GM12874 (cell line): Measurements from ENCODE around the gene GPR6.

Experiments
- CTCF ChIP-seq: IDR thresholded peaks from 2 replicates; pipeline ENCODE4 v1.5.1; 2011; ENCODE audit warnings: low read depth, mild to moderate bottlenecking, control low read depth, low read length, moderate library complexity; ENCODE audit not compliant: insufficient read depth

The GPR6 gene

GRCh38 chr6:110002676-110003075 is 24.6 kb downstream of the GPR6 start:
- no peak for TF ChIP-seq CTCF

GRCh38 chr6:110013386-110013785 is 35.3 kb downstream of the GPR6 start:
- TF ChIP-seq CTCF: no peak

GRCh38 chr6:110015206-110015605 is 37.1 kb downstream of the GPR6 start:
- TF ChIP-seq CTCF: no peak

- no peak for TF ChIP-seq CTCF
Observed at GRCh38 chr6:110017306-110017705, 39.2 kb downstream of the GPR6 start.

- no peak for TF ChIP-seq CTCF
Observed at GRCh38 chr6:110017946-110018345, 39.8 kb downstream of the GPR6 start.

- TF ChIP-seq CTCF: no peak
Observed at GRCh38 chr6:110018486-110018885, 40.4 kb downstream of the GPR6 start.

- no peak for TF ChIP-seq CTCF
Observed at GRCh38 chr6:110020888-110021287, 42.8 kb downstream of the GPR6 start.

GRCh38 chr6:110029144-110029543 is 51.0 kb downstream of the GPR6 start:
- TF ChIP-seq CTCF: no peak
